Effector CD4-positive, alpha-beta T cell (primary cell): Measurements from ENCODE around the gene CCDC83. TPM values are rescaled to one million over a fixed set of nuclear protein-coding genes. Genes with fewer than 3 reads are reported as not detected.

ENCODE experiments used
- DNase-seq: peaks from one replicate; pipeline ENCODE4 v3.0.0-alpha.2; 2020
- total RNA-seq: gene quantifications from one replicate; lab custom pipeline; 2026; lab: John Stamatoyannopoulos, UW

Gene CCDC83
- total RNA-seq: not detected

DNA sequence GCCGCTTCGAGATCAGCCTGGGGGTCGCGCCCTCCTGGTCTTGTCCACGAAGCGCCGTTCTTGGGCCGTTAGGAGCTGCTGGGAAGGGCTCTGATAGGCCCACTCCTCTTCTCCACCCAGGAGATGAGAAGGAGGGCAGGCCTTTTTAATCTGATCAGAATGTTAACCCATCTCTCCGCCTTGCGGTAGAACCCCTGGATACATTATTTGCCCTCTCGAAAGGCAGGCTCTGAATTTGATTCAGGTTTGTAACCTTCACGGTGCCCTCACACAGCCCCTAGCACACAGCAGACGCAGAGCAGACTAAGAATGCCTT is at the start of gene CCDC83:
Gene CCDC83 (plus strand): TSS at position 43 of the 316 bp plus-strand sequence. CDS start 9,741 bp downstream, outside the sequence.
- DNase-seq: no peak

DNA sequence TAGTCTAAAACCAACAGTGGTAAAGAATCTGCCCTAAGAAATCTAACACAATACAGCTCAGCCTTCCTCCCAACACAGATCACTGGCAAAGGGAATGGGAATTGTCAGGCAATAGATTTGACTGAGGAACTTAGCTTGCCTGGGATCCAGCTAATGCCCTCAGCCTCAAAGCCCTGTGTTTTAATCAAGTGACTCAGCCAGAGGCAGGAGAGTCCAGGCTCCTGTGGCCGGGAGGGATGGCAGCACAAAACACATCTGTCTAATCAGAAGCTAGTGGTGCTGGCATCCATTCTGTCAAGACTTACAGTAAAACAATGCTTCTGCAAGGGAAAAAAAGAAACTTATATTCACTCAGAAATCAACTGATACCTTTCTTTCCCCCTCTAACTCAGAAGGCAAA is 49.8 kb upstream of the CCDC83 start:
- DNase-seq: no peak

DNA sequence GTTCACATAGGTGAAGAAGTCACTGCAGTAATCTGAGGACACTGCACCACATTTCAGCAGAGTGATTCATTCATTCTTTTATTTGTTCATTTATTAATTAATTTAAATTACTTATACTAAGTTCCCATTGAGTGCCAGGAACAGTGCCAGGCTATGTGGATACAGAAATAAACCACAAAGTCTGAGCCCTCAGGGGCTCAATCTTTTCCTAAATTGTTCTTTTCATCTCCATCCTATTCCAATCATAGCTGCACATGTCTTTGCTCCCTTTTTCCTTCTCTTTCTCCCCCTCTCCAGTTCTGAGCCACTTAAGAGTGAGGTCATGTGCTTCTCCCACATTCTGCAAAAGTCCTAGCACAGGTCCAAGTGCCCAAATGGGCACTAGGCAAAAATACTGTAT is 49.2 kb upstream of the CCDC83 start:
- DNase-seq: no peak

DNA sequence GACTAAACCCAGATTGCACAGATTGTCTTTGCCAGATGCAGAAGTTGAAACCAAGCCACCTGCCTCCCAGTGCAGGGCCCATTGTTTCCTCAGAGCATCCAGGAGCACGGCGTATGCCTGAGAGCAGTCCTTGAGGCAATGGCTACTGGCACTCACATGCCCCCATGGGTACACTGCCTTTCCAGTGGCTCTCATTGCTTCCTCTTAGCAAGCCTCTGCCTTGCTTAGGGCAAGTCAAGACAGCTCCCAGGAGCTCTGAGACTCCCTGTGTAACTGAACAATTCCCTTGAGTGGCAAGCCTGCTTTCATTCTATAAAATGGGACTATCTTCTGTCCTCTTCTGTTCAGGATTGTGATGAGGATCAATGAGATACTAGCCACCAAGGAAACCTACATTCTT is 48.3 kb upstream of the CCDC83 start:
- DNase-seq: no peak

DNA sequence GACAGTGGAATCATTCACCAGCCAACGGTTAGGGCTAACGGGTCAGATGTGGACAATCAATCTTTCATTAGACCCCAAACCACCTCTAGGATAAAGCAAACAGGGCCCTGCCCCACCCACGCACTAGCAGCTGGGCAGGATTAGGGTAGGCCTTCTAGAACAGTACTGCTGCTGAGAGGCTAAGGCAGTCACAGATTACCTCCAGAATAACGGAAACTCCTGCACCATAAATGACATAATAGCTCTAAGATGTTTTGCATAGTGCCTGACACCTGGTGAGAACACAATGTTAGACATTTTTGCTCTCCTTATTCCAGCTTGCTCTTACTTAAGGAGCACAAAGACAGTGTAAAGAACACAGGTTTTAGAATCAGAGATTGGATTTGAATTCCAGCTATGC is 46.0 kb upstream of the CCDC83 start:
- DNase-seq: no peak

DNA sequence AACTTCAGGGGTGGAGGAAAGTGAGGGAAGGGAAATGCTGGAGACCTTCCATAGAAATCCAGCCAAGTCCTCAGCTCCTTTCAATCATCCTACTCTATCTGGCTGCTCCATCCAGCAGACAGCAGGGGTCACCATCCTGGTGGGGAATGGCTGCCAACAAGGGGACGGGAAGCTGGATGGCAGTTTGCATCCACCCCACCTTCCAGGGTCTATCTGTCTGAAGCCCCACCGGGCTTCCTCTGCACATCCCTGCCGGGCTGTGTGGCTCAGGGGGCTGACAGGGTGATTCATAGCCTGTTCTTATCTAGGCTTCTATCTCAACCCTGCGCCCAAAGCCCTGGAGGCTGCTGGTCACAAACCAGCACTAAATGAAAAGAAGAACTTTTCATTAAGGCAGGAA is 45.3 kb upstream of the CCDC83 start:
- peak; percentile 15 for DNase-seq

DNA sequence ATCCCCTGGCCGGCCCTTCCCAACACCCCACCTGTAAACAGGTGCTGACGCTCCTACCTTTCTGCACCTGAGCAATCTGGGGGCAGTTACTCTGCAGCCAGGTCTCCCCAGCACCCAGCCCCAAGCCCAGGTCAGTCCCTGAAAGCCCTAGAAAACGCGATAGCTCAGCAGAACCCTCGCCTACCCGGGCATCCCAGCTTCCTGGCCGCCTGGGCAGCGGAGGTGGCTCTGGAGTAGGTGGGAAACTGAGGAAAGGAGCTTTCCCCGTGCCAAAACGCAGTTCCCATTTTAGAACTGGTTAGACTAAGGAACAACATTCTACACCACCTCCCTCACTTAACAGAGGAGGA is 44.7 kb upstream of the CCDC83 start:
- DNase-seq: no peak

DNA sequence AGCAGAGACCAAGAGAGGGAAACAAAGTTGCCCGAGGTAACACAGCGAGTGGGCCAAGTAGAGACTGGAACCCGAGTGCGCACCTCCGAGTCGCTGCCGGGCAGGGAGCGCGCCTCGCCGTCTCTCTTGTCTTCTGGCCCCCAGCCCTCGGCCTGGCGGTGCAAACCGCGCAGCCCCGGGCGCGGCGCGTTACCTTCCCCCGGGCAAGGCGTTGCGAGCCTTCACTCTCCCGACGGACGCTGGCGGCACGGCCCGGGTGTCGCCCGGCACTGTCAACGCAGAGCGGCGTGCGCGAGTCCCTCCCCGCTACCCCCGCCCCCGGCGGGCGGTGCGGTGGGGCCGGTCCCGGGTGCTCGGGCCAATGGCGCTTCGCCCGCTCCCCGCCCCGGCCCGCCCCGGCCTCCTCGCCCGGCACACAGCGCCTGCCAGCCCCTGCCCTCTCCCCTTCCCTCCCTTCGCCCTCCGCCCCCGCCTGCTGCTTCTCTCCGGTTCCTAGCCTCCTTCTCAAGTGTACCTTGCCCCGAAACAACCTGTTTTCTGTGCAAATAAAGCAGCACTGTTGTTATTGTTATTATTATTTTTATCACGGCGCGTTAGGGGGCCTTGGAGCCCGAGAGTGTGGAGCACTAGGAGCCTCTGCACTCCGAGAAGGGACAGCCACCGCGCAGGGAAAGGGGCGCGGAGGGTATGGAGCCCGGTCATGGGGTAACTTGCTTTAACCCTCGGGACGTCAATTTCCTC is 44.1 kb upstream of the CCDC83 start, which contains the start of gene SYTL2:
Gene SYTL2 (minus strand): TSS at position 271 of the 741 bp plus-strand sequence. CDS start 53,416 bp downstream, outside the sequence.
- peak; percentile 67 for DNase-seq

DNA sequence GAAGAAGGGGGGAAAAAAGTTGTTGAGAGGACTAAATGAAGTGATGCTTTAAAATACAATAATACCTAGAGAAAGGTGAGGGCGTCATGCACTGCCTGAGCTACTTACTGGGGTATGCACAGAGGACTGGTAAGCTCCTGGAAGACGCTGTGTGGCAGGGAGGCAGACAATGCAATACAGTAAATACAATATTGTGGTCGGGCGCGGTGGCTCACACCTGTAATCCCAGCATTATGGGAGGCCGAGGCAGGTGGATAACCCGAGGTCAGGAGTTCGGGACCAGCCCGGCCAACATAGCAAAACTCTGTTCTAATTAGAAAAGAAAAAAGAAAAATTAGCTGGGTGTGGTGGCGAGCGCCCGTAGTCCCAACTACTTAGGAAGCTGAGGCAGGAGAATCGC is 43.6 kb upstream of the CCDC83 start:
- DNase-seq: no peak

DNA sequence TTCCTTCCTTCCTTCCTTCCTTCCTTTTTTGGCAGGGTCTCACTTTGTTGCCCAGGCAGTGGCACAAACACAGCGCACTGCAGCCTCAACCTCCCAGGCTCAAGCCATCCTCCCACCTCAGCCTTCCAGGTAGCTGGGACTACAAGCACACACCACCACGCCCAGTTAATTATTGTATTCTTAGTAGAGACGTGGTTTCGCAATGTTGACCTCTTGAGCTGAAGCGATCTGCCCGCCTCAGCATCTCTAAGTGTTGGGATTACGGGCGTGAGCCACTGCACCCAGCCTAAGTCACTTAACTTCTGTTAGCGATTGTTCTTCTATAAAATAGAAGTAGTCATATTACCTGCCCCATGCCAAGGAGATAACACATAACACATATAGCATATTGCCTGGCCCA is 41.5 kb upstream of the CCDC83 start:
- DNase-seq: no peak

DNA sequence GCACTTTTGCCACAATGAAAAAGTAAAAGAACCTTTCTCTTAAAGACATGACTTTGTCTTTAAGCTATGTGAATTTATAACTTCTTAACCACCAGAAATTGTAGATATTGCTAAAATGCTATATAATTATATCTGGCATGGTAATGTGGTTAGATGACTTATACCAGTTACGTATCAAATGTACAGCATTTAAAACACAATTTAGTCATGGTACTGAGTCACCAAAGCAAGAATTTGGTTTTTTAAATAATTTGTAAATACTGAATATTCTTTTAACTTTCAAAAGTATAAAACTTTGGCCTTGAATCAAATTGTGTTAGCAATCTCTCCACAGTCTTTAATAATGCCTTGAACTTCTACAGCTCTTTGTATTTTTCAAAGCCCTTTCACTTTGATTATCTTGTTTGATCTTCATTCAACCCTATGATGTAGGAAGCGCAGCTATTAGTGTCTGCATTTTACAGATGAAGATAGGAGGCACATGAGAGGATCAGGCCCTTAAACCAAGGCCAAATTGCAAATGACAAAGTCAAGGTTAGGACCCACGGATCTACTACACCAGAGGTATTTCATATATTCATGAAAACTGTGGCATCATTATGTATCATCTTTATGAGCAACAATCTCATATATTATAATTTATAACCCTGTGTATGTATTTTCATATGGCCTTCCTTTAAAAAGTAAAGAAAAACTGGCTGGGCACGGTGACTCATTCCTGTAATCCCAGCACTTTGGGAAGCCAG is 39.8 kb upstream of the CCDC83 start:
- no peak for DNase-seq

DNA sequence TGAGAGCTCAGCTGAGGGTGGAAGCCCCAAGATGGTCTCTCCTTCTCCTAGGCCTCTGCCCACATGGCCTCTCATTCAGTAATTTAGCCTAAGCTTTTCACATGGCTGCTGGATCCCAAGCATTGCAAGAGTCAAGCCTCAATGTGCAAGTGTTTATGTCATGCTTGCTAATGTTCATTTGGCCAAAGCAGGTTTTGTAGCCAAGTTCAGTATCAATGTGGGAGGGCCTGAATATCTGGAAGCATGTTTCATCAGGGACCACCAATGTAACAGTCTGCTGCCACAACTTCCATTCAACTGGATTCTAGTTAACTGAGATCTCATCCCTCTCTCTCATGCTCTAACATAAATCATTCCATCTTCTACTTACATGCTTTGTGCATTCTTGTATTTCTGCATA is 35.7 kb upstream of the CCDC83 start:
- DNase-seq: no peak

DNA sequence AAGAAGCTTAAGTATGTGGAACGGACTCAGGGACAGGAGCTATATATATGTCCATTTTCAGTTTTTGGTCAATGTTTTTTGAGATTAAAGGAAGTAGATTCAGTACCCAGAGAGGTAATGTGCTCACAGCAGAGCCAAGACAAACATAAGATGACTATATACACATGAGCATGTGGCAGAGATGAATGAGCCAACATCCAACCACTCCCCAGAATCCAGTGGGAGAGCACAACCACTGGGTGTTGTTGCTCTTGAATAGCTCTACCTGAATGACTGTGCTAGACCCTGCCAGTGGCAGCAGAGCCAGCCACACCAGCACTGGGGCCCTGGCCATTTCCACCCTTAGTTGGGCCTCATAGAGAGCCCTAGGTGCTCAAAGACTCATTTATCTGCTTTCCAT is 33.5 kb upstream of the CCDC83 start:
- DNase-seq: no peak

DNA sequence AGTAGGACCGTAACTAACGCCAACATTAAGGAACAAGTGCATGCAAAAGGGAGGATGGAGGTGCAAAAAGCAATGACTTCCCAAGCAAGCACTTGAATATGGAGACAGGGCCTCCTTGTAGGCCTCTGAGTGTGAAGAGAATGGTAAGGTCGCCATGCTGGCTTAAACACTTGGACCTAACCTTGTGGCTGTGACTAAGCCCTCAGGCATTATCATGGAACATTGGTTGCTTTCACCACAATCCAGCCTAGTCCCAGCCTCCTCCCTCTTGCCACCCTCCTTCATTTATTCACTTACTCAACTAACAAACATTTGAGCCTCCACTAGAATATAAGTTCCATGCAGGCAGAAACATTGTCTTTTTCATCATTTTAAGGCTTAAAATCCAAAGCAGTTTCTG is 32.4 kb upstream of the CCDC83 start:
- DNase-seq: no peak

DNA sequence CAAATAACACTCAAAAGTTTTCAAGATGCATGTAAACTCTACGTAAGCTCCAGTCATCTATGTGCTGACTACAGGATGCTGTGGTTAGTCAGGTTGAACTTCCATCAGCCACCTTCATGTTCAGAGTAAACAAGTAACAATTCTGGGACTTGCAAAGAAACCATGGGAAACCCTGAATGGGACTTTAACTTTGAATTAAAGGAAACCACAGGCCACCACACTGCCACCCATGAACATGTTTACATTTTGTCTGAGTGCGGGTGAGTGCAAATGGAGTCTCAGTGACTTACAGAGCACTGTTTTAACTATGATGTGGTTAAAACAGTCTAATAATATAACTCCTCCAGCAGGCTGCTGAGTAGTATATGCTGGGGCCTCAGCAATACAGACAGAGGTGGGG is 31.4 kb upstream of the CCDC83 start:
- DNase-seq: peak; percentile 62

DNA sequence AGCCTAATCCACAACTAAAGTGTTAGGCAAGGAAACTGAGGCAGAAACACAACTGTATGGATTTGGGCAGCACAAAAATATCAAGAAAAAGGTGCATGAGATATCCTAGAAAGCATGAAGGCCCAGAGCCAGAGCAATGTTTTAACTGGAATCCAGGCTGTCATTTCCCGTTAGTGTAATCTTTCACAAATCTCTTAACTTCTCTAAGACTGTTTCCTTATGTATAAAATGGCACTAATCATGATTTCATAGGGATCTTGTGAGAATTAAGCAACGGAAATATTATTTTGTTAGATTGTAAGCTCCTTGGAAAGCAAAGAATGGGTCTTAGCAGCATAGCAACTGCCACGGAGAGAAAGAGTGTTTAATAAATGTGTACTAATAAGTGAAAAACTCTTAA is 29.6 kb upstream of the CCDC83 start:
- no peak for DNase-seq

DNA sequence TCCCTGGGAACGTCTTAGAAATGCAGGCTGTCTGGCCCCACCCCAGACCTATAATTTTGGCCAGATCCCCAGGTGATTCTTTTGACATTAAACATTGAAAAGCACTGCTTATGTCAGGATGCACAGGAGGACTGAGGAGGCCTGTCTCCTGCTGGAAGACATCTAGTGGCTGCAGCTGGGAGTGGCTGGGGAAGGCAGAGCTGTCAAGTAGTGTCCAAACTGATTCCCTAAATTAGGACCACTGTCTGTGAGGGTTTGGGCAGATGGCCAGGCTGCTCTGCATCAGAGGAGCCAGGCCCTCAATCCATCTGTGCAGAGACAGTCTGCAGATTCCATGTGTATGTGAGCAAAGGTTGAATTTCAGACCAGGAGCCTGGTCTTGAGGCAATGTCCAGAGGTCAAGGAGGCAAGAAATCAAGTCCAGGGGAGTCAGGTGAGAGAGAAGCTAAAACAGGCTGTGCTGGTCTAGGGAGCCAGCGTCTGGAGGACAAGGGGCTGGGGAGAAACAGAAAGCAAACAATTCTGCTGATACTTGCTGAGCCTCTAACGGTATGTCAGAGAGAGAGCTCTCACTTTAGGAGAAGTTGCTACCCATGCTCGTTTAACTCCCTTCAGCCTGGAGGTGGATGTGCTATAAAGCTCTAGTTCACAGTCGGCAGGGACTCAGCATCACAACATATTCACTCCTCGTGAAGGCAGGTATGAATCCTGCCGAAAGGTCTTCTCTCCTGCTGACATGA is 28.9 kb upstream of the CCDC83 start:
- no peak for DNase-seq

DNA sequence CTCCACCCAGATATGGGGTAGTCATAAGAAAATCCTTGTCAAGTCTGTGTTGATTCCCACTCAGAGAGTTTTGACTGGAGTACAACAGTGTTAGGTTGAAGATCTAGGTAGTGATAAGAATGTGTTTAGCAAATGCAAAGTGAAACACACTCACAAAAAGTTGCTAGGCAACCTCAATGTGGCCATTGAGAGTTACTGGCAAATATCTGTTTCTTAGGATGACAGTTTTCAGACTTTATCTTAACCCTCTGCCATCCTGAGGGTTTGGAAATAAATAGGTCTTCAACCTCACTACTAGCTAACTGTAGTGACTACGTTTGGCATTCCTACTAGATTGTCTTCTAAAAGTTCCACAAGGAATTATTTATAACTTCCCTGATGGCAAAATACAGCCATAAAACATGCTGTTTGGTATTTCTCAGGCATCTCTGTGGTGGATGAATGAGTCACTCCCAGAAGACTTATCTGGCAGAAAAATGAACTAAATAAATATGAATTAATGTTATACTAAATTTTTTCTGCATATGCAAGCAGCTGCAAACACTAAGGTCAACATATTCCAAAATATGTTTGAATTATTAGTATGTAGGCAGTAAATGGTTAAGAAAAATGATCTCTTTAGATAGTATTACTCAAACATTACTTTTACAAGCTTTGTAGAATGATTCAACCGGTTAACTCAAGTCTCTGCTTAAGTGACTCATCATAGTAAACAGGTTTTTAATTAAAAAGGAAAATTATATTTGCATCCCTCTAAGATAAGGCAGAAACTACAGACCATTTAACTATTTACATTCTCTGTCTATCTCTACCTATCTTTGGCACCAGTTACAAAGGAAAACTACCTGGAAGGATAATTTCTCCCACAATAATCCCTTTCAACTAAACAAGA is 27.2 kb upstream of the CCDC83 start:
- DNase-seq: peak; percentile 14

DNA sequence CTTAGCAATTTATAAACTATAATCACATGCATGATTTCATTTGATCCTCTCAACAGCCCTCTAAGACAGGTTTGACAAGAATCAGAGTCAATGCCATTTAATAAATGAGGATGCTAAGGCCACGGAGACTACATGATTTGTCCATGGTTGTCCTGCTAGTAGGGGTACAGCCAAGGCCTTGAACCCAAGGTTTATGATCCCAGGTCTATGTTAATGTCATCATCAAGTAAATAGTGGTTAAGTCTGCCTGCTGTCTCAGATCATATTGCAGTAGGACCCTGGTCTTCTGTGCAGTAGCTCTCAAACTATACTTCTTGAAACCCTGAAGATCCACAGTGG is 26.6 kb upstream of the CCDC83 start:
- no peak for DNase-seq

DNA sequence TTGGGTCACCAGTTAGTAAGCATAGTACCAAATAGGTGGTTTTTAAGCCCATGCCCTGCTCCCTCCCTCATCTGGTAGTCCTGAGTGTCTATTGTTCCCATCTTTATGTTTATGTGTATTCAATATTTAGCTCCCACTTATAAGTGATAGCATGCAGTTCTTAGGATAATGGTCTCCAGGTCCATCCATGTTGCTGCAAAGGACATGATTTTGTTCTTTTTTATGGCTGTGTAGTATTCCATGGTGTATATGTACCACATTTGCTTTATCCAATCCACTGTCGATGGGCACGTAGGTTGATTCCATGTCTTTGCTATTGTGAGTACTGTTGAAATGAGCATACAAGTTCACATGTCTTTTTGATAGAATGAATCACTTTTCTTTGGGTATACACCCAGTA is 26.0 kb upstream of the CCDC83 start:
- no peak for DNase-seq

DNA sequence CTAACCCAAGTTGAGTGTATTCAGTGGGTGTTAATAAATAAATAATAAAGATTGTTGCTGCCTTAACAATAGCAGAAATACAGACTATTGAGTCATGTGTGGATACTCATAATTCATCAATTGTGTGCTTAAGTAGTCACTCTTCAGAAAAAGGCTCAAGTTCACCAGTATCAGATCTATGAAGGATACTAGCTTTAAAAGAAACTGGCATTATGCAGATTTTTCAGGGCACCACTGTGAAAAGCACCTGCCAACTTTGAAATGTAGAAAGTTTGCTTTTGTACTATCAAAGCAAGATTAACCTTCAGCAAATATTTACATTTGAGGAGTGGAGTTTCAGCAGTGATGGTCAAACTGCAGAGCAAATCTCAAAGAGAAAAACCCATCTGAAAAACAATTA is 24.1 kb upstream of the CCDC83 start:
- no peak for DNase-seq

DNA sequence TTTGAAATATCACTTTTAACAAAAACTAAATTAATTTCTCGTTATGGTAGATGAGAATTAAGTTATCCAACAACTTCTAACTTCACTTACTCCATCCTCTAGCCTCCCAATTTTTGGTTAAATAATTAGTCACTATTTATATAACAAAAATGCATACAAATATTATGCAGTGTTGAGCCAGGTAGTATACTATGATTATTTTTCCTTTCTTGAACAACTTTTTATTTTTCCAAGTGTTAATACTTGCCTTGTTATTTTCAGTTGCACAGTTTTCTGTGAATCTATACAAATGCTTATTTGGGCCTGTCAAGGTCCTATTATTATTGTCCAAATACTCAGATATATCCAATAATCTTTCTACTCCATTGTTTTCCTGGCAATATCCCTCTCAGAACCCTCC is 19.9 kb upstream of the CCDC83 start:
- DNase-seq: no peak

DNA sequence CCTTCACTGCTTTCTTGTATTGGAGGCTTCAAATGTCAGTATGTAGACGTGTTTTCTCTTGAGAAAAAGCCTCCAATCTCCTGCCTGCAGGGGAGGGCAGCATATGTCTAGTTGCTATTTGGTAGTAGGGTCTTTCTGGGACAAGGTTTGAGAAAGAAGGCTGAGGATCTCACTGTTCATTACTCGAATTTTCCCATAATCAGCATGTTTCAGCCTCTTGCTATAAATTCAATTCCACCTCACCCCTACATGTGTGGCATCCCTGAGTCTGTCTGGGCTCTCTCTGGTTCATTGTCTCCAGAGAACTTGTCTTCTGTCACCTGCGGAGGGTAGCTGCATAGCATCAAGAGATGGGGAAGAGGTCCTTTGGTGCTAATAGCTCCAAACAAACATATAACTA is 19.5 kb upstream of the CCDC83 start:
- DNase-seq: no peak
